ENCODE results near the gene SLC17A7.
"Not testable (repeated sequence)": the region's sequence is repeated elsewhere in the genome, so short reads cannot be mapped to it uniquely, and the experiment has no call there.

SLC17A7 gene

DNA sequence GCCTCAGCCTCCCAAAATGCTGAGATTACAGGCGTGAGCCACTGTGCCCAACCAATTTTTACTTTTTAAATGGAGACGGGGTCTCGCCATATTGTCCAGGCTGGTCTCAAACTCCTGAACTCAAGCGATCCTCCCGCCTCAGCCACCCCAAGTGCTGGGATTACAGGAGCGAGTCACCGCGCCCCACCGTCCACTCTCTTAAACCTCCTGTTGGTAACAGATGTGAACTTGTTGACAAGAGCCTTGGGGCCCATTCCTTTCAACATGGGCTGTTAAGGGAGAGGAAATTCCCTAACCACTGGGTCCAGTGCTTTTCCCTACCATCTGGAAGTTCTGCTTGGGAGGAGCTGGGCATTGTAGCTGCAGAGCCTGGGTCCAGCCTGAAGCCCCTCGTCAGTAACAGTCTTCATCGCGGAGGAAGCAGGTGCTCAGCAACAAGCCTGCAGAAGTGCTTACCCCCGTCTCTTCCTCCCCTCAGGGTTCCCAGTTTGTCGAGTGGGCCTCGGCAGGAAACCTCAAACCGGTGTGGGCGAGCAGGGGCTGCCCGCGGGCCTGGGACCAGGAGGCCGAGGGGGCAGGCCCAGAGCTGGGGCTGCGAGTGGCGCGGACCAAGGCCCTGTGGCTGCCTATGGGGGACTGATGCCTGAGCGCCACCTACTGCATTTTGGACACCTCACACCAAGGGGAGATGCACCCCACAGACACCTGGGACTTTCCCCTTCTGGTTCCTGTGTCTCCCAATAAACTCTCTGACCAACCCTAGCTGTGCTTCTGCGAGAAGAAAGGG, 28.7 kb upstream of the SLC17A7 start:
- no peak for DNase-seq

DNA sequence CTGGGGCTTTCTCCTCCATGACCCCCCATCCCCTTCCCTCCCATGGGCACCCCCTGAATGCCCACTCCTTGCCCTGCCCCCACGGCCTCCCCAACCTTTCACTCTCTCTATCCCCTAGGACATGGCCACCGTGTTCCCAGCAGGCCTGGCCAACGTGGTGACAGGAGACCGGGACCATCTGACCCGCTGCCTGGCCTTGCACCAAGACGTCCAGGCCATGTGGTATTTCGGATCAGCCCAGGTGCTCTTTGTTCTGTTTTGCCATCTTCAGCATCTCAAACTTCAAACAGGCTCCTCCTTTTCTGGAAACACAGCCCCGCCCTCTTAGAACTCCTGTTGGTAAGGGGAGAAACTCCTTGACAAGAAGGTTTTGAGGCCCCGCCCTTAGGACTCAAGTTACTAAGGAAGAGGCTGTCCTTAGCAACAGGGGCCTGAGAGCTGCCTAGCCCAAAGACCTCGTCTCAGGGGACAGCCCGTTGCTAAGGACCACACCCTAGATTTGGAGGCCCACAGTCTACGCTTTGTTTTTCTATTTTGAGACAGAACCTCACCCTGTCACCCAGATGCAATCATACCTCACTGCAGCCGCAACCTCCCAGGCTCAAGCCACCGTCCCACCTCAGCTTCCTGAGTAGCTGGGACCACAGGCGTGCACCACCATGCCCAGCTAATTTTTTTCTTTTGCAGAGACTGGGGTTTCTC, 27.6 kb upstream of the SLC17A7 start:
- no peak for DNase-seq

DNA sequence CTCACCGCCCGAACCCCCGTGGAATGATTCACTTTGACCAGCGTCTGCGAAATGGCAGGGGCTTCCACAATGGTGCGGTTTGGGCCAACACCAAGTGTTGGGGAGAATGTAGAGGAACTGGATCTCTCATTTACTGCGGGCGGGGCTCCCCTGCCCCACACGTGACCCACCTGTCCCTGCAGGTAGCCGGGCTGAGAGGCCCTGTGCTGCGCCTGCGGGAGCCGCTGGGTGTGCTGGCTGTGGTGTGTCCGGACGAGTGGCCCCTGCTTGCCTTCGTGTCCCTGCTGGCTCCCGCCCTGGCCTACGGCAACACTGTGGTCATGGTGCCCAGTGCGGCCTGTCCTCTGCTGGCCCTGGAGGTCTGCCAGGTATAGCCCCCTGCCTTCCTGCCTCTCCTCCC, 26.9 kb upstream of the SLC17A7 start:
- no peak for DNase-seq

DNA sequence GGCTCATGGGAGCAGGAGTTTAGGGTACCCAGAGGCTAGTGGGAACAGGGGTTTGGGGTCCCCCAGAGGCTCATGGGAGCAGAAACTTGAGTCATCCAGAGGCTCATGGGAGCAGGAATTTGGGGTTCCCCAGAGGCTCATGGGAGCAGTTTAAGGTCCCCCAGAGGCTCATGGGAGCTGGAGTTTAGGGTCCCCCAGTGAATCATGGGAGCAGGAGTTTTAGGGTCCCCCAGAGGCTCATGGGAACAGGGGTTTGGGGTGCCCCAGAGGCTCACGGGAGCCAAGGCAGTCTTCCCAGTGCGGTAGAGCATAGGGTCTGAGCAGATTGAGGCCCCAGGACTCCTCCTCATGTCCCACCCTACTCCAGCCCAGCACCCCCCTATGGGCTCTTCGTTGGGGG, 24.0 kb upstream of the SLC17A7 start:
- DNase-seq, result no peak

DNA sequence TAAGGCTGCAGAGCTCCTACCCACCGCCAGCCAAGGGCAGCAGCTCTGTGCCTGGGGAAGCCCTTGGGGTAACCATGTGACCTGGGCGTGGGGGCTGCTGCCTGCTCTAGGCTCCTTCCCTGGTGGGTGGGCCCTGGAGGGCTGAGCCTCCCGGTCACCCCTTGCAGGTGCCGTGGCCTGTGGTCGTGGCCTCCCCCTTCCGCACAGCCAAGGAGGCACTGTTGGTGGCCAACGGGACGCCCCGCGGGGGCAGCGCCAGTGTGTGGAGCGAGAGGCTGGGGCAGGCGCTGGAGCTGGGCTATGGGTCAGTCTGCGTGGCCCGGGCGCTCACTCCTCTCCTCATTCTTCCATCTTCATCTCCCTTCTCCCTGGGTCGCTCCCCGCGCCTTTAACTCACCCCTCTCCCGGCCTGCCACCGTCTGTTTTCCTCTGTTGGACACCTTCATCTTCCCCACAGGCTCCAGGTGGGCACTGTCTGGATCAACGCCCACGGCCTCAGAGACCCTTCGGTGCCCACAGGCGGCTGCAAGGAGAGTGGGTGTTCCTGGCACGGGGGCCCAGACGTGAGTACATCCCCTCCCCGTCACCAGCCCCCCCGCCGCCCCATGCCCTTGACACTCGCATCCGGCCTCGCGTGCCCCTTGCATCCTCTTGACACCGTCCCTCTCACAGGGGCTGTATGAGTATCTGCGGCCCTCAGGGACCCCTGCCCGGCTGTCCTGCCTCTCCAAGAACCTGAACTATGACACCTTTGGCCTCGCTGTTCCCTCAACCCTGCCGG, 22.8 kb upstream of the SLC17A7 start:
- no peak for DNase-seq

DNA sequence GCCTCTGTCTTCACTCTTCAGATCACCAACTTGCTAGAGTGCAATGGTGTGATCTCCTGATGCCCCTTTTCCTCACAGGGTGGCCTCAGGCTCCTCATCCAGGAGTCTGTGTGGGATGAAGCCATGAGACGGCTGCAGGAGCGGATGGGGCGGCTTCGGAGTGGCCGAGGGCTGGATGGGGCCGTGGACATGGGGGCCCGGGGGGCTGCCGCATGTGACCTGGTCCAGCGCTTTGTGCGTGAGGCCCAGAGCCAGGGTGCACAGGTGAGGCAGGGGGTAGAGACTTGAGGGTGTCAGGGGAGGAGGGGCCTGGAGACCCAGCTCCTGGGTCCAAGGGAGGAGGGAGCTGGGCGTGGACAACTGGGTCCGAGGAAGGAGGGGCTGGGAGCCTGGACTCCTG, 21.2 kb upstream of the SLC17A7 start:
- DNase-seq, result no peak

DNA sequence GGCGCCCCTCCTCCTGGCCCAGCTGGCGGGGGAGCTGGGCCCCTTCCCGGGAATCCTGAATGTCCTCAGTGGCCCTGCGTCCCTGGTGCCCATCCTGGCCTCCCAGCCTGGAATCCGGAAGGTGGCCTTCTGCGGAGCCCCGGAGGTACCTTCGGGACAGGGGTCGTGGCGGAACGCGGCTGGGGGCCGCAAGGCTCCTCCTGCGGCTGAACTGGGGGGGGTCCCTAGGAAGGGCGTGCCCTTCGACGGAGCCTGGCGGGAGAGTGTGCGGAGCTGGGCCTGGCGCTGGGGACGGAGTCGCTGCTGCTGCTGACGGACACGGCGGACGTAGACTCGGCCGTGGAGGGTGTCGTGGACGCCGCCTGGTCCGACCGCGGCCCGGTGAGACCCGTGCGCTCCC, 20.3 kb upstream of the SLC17A7 start:
- DNase-seq, result no peak

DNA sequence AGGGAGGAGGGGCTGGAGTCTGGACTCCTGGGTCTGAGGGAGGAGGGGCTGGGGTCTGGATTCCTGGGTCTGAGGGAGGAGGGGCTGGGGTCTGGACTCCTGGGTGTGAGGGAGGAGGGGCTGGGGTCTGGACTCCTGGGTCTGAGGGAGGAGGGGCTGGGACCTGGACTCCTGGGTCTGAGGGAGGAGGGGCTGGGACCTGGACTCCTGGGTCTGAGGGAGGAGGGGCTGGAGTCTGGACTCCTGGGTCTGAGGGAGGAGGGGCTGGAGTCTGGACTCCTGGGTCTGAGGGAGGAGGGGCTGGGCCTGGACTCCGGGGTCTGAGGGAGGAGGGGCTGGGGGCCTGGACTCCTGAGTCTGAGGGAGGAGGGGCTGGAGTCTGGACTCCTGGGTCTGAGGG, 19.8 kb upstream of the SLC17A7 start:
- not testable (repeated sequence) for DNase-seq

DNA sequence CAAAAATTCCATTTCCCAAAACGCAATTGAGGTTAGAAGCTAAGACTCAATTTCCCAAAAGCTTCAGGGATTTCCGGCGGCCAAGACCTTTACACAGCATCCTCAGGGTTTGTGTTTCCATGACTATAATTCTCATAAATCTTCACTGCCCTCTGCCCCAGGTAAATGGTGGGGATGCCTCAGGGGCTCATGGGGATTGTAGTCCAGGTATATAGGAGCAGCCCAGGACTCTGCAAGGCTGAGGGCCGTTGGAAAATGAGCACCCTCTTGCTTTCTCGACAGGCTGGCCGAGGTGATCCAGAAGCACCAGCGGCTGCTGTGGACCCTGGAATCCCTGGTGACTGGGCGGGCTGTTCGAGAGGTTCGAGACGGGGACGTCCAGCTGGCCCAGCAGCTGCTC, 18.1 kb upstream of the SLC17A7 start:
- DNase-seq, result no peak

DNA sequence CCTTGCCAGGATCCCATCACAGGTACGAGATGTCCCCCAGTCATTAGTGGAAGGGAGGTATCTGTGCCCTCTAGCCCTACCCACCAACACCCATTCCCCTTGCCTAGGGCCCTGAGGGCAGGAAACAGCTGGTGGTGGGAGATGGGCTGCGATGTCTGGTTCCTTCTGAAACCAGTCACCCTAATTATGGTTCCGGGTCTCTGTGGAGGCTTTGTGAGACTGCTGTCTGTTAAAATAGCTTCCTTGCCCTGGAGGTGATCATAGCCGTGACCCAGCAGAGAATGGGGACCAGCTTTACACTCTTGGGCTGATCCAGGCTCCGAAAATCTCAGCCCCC, 17.2 kb upstream of the SLC17A7 start:
- DNase-seq, result no peak

DNA sequence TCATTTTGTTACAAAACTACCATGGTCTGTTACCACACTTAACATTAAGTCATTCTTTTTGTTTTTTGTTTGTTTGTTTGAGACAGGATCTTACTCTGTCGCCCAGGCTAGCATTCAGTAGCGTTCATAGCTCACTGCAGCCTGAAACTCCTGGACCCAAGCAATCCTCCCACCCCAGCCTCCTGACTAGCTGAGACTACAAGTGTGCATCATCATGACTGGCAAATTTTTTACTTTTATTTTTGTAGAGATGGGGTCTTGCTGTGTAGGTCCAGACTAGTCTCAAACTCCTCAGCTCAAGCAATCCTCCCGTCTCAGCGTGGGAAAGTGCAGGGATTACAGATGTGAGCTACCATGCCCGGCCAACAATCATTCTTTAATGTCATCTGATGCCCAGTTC, 15.0 kb upstream of the SLC17A7 start:
- DNase-seq, result no peak

DNA sequence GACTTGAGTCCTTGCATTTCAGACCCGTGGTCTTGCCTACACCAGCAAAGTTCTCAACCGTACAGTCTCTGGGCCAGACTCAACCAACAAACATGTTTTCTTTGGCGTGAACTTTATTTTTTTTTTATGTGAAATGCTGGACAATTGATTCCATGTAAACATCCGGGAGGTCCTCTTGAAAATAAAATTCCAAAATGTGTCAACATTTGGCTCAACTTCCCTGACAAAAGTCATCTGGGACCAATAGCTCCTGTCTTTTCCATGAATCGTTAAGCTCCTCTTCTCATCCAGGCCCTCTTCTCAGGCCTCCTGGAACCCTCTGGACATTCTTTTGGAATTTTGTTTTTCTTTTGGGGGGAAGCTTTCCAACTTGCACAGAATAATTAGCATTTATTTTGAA, 14.4 kb upstream of the SLC17A7 start:
- no peak for DNase-seq

DNA sequence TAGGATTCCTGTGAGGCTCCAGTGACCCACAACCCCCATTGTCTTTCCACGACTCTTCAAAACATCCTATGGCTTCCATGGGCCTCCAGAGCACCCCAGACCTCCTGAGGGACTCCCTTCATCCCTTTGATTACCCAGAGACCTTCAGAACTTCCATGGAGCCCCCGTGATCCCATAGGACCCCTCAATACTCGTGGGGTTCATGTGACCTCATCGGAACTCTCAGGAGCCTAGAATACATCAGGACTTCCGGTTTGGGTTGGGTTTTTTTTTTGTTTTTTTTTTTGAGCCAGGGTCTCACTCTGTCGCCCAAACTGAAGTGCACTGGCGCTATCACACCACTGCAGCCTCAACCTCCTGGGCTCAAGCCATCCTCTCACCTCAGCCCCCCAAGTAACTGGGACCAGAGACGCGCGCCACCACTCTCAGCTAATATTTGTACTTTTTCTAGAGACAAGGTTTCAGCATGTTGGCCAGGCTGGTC, 12.5 kb upstream of the SLC17A7 start:
- no peak for DNase-seq

DNA sequence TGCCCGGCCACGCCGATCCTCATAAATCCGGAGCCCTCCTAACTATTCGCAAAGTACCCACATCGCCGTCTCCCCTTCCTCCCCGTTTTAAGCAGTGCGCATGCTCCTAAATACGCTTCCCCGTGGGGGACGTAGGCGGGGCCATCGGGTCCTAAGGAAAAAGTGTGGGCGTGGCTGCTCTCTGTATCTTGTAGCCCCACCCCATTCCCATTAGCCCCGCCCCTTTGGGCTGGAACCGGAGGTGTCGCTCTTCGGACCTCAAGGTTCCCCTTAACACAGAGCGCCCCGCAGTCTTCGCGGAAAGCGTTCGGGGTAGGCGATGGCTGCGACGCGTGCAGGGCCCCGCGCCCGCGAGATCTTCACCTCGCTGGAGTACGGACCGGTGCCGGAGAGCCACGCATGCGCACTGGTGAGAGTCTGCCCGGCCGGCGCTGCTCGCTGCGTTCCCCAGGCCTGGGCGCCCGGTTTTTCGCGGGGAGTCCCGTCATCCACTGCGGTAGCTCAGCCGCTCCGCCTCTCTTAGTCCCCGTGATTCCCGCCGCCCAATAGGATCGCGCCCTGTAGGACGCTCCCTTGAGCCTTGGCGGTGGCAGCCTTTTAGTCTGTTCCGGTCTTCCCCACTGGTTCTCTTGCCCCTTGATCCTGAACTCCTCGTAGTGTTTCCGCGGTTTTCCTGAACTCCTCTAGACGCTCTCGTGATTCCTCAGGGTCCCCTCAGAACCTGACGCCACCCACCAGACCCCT, 11.9 kb upstream of the SLC17A7 start, which contains the start of gene ALDH16A1:
ALDH16A1 (plus strand) TSS at position 213 of the 744 bp plus-strand sequence; CDS start at position 320, 107 bp downstream.
- DNase-seq, result peak; percentile 96

DNA sequence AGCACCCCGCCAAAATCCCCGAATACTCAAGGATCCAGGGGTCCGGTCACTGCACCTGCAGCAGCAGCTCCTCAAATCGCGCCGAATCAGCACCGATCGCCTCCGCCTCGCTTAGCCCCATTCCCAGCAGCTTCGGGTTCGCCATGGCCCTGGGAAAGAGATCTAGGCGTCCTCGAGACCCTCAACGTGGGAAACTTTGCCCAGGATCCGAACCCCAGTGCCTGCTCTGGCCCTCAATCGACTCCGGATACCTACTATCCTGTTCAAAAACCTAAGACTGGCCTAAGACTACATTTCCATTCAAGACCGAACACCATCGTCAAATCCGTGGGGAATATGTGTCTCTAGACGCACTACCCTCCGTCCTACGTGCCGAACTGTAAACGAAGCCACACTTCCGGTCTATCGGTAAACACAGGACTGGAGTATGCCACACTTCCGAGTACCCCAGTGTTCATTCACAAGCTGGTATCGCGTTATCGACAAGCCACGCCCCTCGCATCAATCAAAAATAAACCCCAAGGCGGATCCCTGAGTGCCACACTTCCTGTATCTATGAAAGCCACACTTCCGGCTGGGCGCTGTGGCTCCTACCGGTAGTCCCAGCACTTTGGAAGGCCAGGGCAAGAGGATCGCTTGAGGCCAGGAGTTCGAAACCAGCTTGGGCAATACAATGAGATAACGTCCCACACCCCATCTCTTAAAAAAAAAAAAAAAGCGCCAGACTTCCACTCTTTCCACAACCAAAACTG, 10.3 kb upstream of the SLC17A7 start, which contains the start of gene PIH1D1:
PIH1D1 (minus strand) TSS at position 385 of the 752 bp plus-strand sequence; CDS start at position 145, 240 bp downstream.
- DNase-seq, result peak; percentile 98

DNA sequence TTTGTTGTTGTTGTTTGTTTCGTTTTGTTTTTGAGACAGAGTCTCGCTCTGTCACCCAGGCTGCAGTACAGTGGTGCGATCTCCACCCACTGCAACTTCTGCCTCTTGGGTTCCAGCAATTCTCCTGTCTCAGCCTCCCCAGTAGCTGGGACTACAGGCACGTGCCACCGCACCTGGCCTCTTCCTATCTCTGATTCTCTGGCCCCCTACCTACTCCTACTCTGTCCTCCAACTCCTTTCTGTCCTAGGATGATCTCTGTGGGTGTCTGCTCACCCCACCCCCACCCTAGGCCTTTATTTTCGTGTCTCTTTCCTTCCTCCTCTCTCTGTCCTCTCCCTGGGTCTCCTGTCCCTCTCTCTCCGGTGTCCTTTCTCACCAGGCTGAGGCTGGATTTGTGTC, 9.1 kb upstream of the SLC17A7 start:
- DNase-seq, result no peak

DNA sequence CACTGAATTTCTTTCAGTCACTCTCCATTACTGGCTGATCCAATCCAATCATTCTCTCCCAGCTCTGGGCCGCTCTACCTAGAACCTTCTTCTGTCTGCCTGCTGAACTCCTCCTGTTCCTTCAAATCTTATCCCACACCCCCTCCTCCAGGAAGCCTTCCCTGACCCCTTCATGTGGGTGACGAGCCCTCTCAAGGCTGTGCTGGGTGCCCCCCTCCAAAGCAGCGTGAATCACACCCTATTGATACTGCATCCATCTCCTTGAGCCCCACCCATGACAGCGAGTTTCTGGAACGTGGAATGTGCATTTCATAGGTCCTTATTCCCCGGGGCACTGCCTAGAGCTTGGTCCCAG, 7.1 kb upstream of the SLC17A7 start:
- no peak for DNase-seq

DNA sequence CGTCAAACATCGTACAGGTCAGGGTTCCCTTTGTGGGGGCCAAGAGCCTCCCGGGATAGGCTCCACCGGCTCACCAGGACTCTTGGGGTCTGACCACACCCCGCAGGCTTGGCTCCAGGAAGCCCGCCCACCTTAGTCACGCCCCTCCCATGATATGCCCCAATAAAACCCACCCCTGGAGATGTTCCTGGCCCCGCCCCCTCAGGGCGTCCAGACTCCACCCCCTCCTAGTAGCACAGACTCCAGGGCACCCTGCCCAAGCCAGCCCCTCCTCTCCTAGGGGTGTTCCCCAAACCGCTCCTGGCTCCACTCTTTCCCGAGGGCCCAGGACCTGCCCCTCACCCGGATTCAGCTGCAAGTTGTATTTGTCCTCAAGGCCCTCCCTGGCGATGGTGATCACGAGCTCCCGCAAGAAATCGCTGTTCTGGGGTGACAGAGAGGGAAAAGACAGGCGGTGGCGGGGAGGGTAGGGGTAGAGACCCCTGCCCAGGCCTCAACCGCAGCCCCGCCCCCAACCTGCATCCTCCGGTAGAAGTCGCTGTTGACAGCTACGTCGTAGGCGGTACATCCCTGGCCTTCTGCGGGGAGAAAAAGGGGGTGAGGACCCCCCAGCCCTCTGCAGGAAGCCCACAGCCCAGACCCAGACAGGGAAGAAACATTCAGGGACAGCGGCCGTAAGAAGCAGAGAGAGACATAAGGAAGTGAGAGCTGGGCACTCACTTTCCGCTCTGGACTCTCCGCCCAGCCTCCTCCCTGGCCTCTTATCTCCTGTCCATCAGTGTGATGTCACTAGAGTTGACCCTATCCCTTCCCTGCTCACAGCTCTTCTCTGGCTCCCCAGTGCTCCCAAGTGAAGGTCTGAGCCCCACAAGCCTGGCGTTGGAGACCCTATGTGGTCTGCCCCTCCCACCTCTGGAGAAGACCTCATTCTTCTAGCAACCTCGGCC, 6.4 kb upstream of the SLC17A7 start:
- DNase-seq, result no peak

DNA sequence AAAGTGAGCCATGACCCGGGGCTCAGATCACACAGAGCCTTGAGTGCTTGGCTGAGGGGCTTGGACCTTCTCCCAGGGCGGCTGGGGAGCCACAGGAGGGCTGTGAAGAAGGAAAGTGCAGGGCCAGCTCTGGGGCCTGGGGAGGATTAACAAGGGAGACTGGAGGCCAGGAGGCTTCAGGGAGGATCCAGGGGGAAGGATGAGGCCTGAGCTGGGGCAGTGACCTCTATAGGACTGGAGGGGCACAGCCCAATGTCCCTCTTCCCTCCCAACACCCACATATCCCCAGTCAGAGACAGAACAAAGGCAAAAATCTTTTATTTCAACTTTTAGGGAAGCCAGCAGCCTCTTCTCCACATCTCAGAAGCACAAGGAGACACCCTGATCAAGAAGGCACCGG, 4.7 kb upstream of the SLC17A7 start:
- no peak for DNase-seq

DNA sequence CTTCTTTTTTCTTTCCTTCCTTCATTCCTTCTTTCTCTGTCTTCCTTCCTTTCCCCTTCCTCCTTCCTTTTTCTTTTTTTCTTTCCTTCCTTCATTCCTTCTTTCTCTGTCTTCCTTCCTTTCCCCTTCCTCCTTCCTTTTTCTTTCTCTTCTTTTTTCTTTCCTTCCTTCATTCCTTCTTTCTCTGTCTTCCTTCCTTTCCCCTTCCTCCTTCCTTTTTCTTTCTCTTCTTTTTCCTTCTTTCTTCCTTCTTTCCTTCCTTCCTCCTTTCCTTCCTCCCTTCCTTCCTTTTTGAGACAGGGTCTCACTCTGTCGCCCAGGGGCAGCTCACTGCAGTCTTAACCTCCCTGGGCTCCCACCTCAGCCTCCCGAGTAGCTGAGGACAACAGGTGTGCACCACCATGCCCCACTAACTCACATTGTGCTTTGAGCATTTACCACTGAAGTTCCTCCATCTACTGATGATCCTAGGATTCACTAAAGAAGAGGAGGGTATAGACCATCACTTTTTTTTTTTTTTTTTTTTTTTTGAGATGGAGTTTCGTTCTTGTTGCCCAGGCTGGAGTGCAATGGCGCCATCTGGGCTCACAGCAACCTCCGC, 2.9 kb upstream of the SLC17A7 start:
- not testable (repeated sequence) for DNase-seq
